CD4-positive, CD25-positive, alpha-beta regulatory T cell (primary cell): ENCODE measurements around the gene POLDIP2. TPM values are rescaled to one million over a fixed set of nuclear protein-coding genes. Genes with fewer than 3 reads are reported as not detected.

Experiments used
- ATAC-seq, 2 donors: fragments of 150-1000 bp; cut with Tn5 transposase; one replicate each; pipeline ENCODE4 v1.10.0; 2021; ENCODE audit warnings: low read depth in 2 of 2, moderate number of reproducible peaks in 2 of 2, moderate library complexity in 1 of 2
- DNase-seq, 3 donors: peaks; one replicate each; pipeline versions ENCODE4 v3.0.0 to v3.0.0-alpha.2; 2012 to 2022; ENCODE audit warnings: mixed read lengths in 1 of 3
- H3K27ac ChIP-seq: one replicate; pipeline ENCODE4 v1.7.0; 2013; ENCODE audit warnings: mild to moderate bottlenecking, low read length; ENCODE audit not compliant: insufficient read depth, poor library complexity, severe bottlenecking
- H3K27me3 ChIP-seq: one replicate; pipeline ENCODE4 v1.7.0; 2013; ENCODE audit warnings: low read length; ENCODE audit not compliant: control insufficient read depth, insufficient read depth
- H3K36me3 ChIP-seq: one replicate; pipeline ENCODE4 v1.7.0; 2013; ENCODE audit warnings: mild to moderate bottlenecking, low read length, moderate library complexity; ENCODE audit not compliant: control insufficient read depth, insufficient read depth
- H3K4me1 ChIP-seq: 2 replicates; pipeline ENCODE4 v1.7.0; 2013; ENCODE audit warnings: mild to moderate bottlenecking, low read length; ENCODE audit not compliant: insufficient read depth, control insufficient read depth, poor library complexity, severe bottlenecking
- H3K4me3 ChIP-seq: one replicate; pipeline ENCODE4 v1.7.0; 2013; ENCODE audit warnings: low read depth, mild to moderate bottlenecking, low read length, moderate library complexity
- H3K9me3 ChIP-seq, 2 experiments: 1 replicate in 1 of 2; 2 replicates in 1 of 2; pipeline ENCODE4 v1.7.0; 2013; ENCODE audit warnings: low read length in 2 of 2, mild to moderate bottlenecking in 1 of 2, moderate library complexity in 1 of 2; ENCODE audit not compliant: control insufficient read depth in 2 of 2
- H3K27ac Mint-ChIP-seq, 3 donors: one replicate each; pipeline ENCODE4 v1.8.0; 2020 to 2022; ENCODE audit warnings: mild to moderate bottlenecking in 3 of 3, mixed read lengths in 3 of 3, moderate library complexity in 2 of 3
- H3K27me3 Mint-ChIP-seq: one replicate; pipeline ENCODE4 v1.8.0; 2022; ENCODE audit warnings: mild to moderate bottlenecking, mixed read lengths
- H3K36me3 Mint-ChIP-seq: one replicate; pipeline ENCODE4 v1.8.0; 2020; ENCODE audit warnings: mixed read lengths
- H3K4me1 Mint-ChIP-seq, 4 donors: one replicate each; pipeline ENCODE4 v1.8.0; 2020 to 2022; ENCODE audit warnings: mixed read lengths in 4 of 4, mild to moderate bottlenecking in 1 of 4
- H3K4me3 Mint-ChIP-seq, 4 donors: one replicate each; pipeline ENCODE4 v1.8.0; 2020 to 2022; ENCODE audit warnings: mild to moderate bottlenecking in 4 of 4, mixed read lengths in 4 of 4, moderate library complexity in 3 of 4
- H3K9me3 Mint-ChIP-seq, 7 donors: one replicate each; pipeline ENCODE4 v1.8.0; 2020 to 2022; ENCODE audit warnings: mixed read lengths in 7 of 7, mild to moderate bottlenecking in 3 of 7, moderate library complexity in 2 of 7
- polyA plus RNA-seq, 4 donors: library from polyadenylated mRNA; unstranded; fragments of 300-500 nt; fragmentation: Illumina TruSeq; gene quantifications; one replicate each; pipeline ENCODE4 v1.2.3, GENCODE V29; 2021
- total RNA-seq: library from RNA; stranded (reverse); gene quantifications from one replicate; pipeline ENCODE4 v1.2.3, GENCODE V29; 2022

POLDIP2 gene
- total and polyA plus RNA-seq, 5 donors from 2014 or later: 29.4 to 88.5 (median 74.0) TPM

DNA sequence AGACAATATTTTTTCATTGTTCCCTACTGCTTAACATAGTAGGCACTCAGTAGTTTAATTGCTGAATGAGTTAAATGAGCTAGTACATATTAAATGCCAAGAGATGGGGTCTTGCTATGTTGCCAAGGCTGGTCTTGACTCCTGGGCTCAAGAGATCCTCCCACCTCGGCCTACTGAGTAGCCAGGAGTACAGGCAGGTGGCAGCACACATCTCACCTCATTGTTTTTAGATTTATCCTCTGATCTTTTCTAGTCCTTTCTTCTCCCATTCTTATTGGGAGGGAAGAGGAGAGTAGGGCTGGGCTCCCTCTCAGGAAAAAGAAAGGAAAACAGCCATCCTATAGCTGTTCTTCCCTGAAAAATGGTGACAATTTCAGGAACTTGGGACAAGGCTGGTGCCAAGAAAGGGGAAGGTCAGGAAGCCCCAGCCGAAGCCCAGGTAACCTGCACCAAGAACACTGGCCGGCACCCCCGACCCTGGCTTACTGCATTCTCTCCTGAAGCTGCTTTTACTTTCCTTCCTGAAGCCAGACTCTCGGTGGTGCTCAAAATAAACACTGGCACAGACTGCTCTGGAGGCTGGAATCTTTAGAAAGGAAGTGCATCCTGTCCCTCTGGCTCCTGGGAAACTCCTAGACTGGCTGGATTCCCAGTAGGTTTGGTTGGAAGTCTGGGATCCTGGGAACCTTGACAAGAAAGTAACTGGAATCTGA lies 19.1 kb downstream of the POLDIP2 start:
- Mint-ChIP-seq H3K4me1 (peaks cover 4 to 50% (median 42%) of the 10 kb centered on the region in 4 donors), H3K27me3 (no peaks in the 10 kb centered on the region), H3K27ac (no peak overlapping the region), H3K9me3 (no peaks in the 10 kb centered on the region), H3K36me3 (peaks cover 6% of the 10 kb centered on the region), H3K4me3 (peak overlapping the region; percentile 93 to 98 (median 96))
- H3K27me3 ChIP-seq: no peaks in the 10 kb centered on the region
- H3K36me3 ChIP-seq: peaks cover 32% of the 10 kb centered on the region
- H3K27ac ChIP-seq: no peak overlapping the region
- no peak overlapping the region for H3K4me3 ChIP-seq
- no peak for ATAC-seq
- H3K4me1 ChIP-seq: peaks cover 26% of the 10 kb centered on the region
- no peak for DNase-seq
- H3K9me3 ChIP-seq: no peaks in the 10 kb centered on the region

DNA sequence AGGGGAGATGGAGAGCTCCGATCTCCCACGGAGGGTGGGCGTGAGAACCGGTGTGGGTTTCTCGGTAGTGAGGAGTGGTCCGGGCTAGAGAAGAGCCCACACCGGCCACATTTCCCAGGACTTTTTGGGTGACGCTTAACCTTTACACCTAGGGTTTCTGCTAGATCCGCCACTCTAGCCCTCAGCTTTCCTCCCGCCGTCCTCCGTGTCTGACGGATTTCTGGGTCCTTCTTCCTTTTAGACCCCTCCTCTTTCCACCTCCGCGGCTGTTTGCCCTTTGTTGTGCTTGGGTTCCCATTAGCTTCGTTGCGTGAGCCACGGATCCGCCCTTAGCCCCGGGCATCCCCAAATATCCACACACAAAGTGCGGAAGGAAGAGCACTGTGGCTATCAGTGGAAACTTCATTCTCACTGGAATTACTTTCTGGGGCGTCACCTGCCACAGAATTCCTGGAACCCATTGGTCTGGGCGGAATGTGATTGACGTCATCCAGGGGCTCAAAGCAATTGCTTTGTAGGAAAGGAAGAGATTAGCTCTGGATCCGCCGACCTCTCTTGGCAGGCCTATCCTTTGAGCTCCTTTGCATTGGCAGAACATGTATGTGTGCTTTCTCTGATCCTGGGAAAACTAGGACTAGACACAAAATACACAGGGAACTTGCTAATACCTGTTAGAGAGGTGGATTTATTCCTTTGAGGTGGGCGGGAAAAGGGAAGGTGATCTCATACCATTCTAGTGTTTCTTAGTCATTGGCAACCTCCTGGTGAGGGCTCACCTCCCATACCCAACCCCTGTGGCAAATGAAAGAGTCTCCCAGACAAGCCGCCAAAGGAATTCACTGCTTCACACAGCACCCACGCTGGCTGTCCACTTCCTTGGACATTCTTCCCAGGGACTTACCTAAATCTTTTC lies 21.1 kb downstream of the POLDIP2 start:
- peak overlapping the region; percentile 95 to 98 (median 97) for H3K4me3 Mint-ChIP-seq
- H3K36me3 Mint-ChIP-seq: peaks cover 4% of the 10 kb centered on the region
- H3K4me1 ChIP-seq: peaks cover 26% of the 10 kb centered on the region
- H3K9me3 ChIP-seq: no peaks in the 10 kb centered on the region
- H3K27me3 ChIP-seq: no peaks in the 10 kb centered on the region
- peak in 1 of 3 donors; percentile 28 for DNase-seq
- H3K9me3 Mint-ChIP-seq: no peaks in the 10 kb centered on the region
- peak overlapping the region; percentile 92 for H3K27ac ChIP-seq
- H3K4me3 ChIP-seq: peak overlapping the region; percentile 81
- no peaks in the 10 kb centered on the region for H3K27me3 Mint-ChIP-seq
- H3K36me3 ChIP-seq: peaks cover 17% of the 10 kb centered on the region
- ATAC-seq: no peak
- H3K27ac Mint-ChIP-seq: peak overlapping the region; percentile 78 to 97 (median 96)
- peaks cover 4 to 56% (median 44%) of the 10 kb centered on the region in 4 donors for H3K4me1 Mint-ChIP-seq

DNA sequence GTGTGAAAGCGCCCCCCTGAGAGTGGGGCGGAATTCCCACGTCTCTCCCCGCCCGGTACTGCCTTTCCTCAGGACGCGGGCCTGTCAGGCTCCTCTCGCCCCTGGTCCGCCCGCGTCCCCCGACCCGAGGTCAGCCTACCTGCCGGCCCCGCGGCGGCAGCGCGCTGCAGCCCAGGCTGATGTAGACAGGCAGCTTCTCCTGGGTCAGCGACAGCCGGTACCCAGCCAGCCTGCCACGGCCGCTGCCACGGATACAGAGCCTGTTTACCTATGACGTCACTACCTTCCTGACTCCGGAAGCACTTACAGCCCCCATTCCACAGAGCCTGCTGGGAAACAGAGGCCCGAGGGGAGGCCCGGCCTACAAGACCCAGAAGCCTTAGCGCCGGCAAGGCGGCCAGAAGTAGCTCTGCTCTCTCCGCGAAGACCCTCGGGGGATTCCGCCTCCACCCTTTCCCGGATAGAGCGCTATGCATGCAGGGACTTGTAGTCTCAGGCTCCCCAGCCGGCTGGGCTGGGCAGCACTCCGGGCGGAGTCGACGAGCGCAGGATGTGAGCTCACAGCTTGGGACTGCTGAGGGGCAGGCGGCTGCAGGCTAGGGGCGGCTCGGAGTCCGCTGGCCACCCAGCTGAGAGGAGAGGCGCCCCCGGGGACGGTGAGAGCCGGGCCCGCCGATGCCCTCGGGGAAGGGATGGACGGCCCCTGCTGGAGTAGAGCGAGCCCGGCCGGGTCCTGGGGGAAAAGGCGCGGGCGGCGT lies 21.9 kb downstream of the POLDIP2 start, which contains the start of the genes IFT20 and TNFAIP1:
IFT20 (minus strand) TSS at position 272 of the 758 bp plus-strand sequence. CDS start 3,487 bp downstream, outside the sequence.
TNFAIP1 (plus strand) TSS at position 561 of the 758 bp plus-strand sequence. CDS start 3,761 bp downstream, outside the sequence.
- peaks cover 4 to 56% (median 44%) of the 10 kb centered on the region in 4 donors for H3K4me1 Mint-ChIP-seq
- Histone ChIP-seq H3K4me1 (peaks cover 26% of the 10 kb centered on the region), H3K36me3 (peaks cover 17% of the 10 kb centered on the region), H3K9me3 (no peaks in the 10 kb centered on the region), H3K4me3 (peak within 1 kb of the TSS; percentile 81), H3K27ac (peak within 1 kb of the TSS; percentile 92), H3K27me3 (no peaks in the 10 kb centered on the region)
- H3K27me3 Mint-ChIP-seq: no peaks in the 10 kb centered on the region
- DNase-seq (peak; percentile 98 to 100 (median 99)), ATAC-seq (peak; percentile 99)
- H3K9me3 Mint-ChIP-seq: no peaks in the 10 kb centered on the region
- H3K4me3 Mint-ChIP-seq: peak within 1 kb of the TSS; percentile 95 to 98 (median 97)
- H3K36me3 Mint-ChIP-seq: peaks cover 4% of the 10 kb centered on the region
- peak within 1 kb of the TSS; percentile 84 to 97 (median 96) for H3K27ac Mint-ChIP-seq

DNA sequence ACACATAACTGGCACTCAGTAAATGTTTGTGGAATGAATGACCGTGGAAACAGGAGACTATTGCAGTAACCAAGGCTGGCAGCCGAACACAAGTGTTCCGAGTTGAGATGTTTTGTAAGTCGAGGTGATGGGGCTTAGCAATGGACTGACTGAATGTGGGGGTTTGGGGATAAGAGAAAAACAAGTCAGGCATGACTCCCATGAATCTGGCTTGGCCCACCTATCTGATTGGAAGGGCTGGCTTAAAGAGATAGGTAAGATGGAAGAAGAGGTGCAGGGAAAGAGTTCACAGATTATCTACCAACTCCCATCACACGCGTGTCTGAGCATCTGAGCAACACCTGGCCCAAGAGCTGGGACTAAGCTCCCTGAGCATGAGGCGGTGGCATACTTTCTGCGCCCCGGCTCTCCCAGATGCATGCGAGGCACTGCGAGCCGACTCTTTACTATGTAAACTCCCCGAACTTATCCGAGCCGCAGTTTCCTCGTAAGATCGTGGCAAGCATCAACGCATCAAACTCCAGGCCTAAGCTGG lies 22.6 kb downstream of the POLDIP2 start:
- peak overlapping the region; percentile 63 for H3K4me3 ChIP-seq
- Mint-ChIP-seq H3K9me3 (no peaks in the 10 kb centered on the region), H3K27me3 (no peaks in the 10 kb centered on the region), H3K36me3 (peaks cover 4% of the 10 kb centered on the region), H3K27ac (peak overlapping the region; percentile 84 to 97 (median 96)), H3K4me1 (peaks cover 4 to 56% (median 43%) of the 10 kb centered on the region in 4 donors), H3K4me3 (peak overlapping the region; percentile 95 to 98 (median 97))
- H3K27ac ChIP-seq: peak overlapping the region; percentile 92
- no peak for DNase-seq
- peaks cover 15% of the 10 kb centered on the region for H3K36me3 ChIP-seq
- peaks cover 26% of the 10 kb centered on the region for H3K4me1 ChIP-seq
- no peaks in the 10 kb centered on the region for H3K9me3 ChIP-seq
- no peak for ATAC-seq
- H3K27me3 ChIP-seq: no peaks in the 10 kb centered on the region

DNA sequence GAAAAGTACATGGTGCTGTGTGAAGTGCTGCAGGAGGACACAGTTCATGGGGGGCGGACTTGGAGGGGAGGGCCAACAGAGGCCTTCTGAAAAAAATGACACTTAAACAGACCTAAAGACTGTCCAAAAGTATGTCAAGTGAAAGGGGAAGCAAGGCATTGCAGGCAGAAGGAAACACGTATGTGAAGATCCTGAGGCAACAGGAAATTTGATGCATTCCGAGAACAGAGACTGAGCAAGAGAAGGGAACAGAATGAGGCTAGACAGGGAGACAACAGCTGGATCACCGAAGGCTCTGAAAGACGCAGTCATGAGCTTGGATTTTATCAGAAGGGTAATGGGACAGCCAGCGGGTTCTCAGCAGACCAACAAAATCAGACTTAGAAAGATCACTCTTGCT lies 23.2 kb downstream of the POLDIP2 start:
- Mint-ChIP-seq H3K27me3 (no peaks in the 10 kb centered on the region), H3K27ac (peak overlapping the region in 2 of 3 donors; percentile 96 to 97), H3K4me3 (peak overlapping the region; percentile 95 to 98 (median 97)), H3K9me3 (no peaks in the 10 kb centered on the region), H3K4me1 (peaks cover 4 to 55% (median 43%) of the 10 kb centered on the region in 4 donors), H3K36me3 (peaks cover 4% of the 10 kb centered on the region)
- ATAC-seq (no peak), DNase-seq (no peak)
- H3K4me3 ChIP-seq: peak overlapping the region; percentile 63
- H3K27me3 ChIP-seq: no peaks in the 10 kb centered on the region
- peak overlapping the region; percentile 92 for H3K27ac ChIP-seq
- H3K9me3 ChIP-seq: no peaks in the 10 kb centered on the region
- H3K4me1 ChIP-seq: peaks cover 26% of the 10 kb centered on the region
- H3K36me3 ChIP-seq: peaks cover 18% of the 10 kb centered on the region

DNA sequence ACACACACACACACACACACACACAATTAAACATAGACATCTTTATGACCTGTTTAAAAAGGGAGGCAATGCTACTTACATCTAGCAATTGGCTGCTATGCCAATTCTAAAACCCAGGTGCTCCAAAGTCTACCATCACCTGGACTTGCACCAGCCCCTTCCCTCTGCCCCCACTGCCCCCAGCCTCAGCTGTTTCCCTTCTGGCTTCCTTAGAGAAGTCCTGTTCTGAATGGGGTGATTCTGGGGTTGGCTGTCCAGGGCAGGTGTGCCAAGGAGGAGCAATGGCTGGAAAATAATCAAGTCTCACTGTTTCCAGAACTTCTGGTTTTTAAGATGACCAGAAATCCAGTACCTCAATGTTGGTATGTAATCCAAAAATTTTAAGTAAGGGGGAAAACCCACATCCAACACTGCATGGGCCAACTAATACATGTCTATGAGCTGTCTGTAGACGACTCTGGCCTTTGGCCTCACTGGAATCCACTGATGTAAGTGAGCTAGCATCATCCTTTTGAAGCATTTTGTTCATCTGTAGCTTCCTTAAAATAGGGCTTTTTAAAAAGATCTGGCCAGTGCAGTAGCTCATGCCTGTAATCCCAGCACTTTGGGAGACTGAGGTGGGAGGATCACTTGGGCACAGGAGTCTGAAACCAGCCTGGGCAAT lies 24.1 kb downstream of the POLDIP2 start:
- Histone ChIP-seq H3K27me3 (no peaks in the 10 kb centered on the region), H3K36me3 (peaks cover 28% of the 10 kb centered on the region), H3K27ac (no peak overlapping the region), H3K4me1 (peaks cover 26% of the 10 kb centered on the region), H3K4me3 (no peak overlapping the region), H3K9me3 (no peaks in the 10 kb centered on the region)
- H3K36me3 Mint-ChIP-seq: peaks cover 13% of the 10 kb centered on the region
- no peaks in the 10 kb centered on the region for H3K27me3 Mint-ChIP-seq
- H3K9me3 Mint-ChIP-seq: no peaks in the 10 kb centered on the region
- DNase-seq (no peak), ATAC-seq (no peak)
- peak overlapping the region in 1 of 3 donors; percentile 96 for H3K27ac Mint-ChIP-seq
- peaks cover 4 to 49% (median 38%) of the 10 kb centered on the region in 4 donors for H3K4me1 Mint-ChIP-seq
- peak overlapping the region; percentile 69 to 98 (median 88) for H3K4me3 Mint-ChIP-seq
